ENCODE measurements around the gene PXDN.

GRCh38 chr2:1610096-1610485 is 134.2 kb downstream of the PXDN start:
- TF ChIP-seq, protein P1, sequence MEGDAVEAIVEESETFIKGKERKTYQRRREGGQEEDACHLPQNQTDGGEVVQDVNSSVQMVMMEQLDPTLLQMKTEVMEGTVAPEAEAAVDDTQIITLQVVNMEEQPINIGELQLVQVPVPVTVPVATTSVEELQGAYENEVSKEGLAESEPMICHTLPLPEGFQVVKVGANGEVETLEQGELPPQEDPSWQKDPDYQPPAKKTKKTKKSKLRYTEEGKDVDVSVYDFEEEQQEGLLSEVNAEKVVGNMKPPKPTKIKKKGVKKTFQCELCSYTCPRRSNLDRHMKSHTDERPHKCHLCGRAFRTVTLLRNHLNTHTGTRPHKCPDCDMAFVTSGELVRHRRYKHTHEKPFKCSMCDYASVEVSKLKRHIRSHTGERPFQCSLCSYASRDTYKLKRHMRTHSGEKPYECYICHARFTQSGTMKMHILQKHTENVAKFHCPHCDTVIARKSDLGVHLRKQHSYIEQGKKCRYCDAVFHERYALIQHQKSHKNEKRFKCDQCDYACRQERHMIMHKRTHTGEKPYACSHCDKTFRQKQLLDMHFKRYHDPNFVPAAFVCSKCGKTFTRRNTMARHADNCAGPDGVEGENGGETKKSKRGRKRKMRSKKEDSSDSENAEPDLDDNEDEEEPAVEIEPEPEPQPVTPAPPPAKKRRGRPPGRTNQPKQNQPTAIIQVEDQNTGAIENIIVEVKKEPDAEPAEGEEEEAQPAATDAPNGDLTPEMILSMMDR (IDR thresholded peaks at IDR 0.05; ENCODE audit: low read length) = no peak
- no peak for TF ChIP-seq EZH2 (optimal IDR thresholded peaks at IDR 0.05; ENCODE audit: low read depth, low read length)
- TF ChIP-seq EZH2phosphoT487 (IDR thresholded peaks at IDR 0.05; ENCODE audit: low read length) = no peak

Measured in MM.1S (cell line).